ENCODE measurements around the gene CNTNAP2.
"Not testable (repeated sequence)": the region's sequence is repeated elsewhere in the genome, so short reads cannot be mapped to it uniquely, and the experiment has no call there.

Gene CNTNAP2

DNA sequence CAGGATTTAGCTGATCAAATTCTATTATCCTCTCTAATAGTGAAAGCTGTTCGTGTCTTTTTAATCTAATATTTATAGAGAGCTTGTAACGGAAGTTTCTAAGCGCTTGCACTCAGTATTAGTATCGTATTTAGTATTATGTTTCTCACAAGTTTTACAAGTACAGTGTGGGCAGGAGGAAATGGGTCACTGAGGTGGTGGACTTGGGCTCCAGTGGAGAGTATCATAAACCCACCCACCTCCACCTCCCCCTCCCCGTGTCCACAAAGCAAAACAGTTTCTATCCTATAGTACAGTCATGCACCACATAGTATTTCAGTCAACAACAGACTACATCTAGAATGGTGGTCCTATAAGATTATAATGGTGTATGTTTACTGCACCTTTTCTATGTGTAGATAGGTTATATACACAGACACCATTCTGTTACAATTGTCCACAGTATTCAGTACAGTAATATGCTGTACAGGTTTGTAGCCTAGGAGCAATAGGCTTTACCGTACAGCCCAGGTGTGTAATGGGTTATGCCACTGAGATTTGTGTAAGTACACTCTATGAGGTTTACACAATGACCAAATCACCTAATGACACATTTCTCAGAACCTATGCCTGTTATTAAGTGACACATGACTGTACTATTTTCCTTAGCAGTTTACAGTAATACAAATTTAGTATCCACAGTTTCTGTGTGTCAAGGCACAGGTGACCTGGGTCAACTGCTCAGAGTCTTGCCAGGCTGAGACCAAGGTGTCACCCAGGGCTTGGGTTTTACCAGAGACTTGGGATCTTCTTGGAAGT is 1452.7 kb downstream of the CNTNAP2 start:
- no peak for DNase-seq (ENCODE audit: low read depth)

DNA sequence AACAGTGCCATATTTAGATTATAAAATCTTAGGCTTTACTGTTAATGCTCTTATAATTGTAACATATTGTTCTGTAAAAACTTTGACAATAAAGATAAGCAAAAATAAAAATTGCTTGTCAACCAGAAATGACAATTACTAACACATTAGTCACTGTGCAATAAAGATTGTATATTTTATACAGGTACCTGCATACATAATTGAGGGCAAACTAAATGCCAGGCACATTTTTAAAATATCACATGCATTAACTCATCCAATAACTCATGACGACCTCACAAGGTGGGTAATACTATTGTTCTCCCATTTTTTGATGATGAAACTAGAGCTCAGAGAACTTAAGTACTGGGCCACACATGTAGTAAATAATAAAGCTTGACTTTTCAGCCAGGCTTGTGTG is 1453.8 kb downstream of the CNTNAP2 start:
- DNase-seq (ENCODE audit: low read depth): no peak

DNA sequence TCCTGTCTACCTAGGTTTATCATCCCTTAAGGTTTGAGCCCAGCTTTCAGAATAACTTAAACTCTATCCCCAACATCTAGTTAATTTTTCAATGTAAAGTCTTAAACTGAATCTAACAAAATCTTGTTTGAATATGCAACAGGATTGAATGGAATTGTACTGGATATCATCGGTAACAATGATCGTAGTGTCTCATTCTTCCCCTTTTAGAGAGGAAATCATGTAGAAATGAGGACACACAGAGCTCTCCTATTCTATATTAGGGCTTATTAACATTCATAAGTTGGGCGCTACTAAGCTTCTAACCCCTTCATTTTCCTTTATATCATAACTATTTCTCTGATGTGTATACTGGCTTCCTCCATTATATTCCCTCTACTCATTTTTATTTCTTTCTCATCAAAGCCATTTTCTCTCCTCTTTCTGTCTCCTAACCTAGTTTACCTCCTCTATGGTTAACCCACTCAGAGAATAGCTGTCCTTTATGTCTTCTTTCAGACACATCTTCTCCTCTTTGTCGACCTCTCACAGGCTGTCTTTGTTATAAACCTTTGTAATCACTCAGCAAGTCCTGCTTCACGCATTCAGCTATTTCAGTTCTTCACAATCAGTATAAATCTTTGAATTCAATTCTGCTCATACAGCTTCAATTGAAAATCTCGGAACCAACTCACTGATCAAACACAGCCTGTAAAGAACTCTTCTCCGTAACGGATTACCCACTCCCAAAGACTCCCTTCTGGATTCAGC is 1455.0 kb downstream of the CNTNAP2 start:
- no peak for DNase-seq (ENCODE audit: low read depth)

DNA sequence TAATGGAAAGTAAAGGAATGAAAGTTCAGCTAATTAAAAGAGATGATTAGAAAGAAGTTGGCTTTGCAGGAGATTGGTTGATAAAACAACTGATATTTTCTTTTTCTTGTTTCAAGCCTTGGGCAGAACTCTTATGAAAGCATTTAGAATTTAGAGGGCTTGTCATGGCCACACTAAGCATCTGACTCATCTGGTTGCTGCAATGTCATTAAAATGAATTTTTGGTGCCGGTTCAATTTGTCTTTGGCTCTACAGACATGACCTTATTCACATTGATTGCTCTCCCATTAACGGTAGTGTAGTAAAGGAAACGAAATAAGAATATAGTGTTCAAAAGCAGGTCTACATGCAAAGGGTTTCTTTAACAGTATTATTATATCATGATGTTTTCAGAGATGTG is 1461.6 kb downstream of the CNTNAP2 start:
- no peak for DNase-seq (ENCODE audit: low read depth)

DNA sequence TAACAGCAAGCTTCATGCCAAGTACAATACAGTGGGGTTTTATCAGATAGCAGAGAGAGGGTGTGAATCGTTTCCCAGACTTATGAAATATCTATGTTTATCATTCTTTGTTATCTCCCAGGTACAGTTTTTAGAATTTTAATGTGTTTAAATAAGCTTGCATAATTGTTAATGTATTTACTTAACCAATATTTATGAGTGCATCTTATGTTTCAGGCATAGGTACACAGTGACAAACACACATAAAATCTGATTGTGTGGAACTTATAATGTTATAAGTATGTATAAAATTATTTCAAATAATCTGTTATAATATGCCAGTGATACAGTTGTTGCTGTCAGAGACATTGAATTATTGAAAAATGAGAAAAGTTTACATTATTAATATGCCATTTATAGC is 1462.5 kb downstream of the CNTNAP2 start:
- DNase-seq (ENCODE audit: low read depth): no peak

DNA sequence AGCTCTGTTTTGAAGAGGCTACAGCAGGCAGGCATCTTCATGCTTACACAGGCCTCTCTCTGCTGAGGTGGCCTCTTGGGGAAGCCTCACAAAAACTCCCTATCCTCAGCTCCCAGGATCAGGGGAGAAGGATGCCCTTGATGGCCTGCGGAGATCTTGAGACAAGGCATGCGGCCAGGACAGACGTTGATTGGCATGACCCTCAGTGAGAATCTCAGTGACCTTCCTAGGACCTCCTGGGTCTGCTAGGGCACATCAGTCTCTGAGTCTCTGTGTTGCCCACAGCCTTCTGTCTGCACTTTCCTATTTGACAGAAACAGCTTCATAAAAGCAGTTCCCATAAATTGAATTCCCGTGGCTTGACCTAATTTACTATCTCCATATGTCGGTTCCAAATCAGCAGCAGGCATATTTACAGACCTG is 1468.2 kb downstream of the CNTNAP2 start:
- DNase-seq (ENCODE audit: low read depth): no peak

DNA sequence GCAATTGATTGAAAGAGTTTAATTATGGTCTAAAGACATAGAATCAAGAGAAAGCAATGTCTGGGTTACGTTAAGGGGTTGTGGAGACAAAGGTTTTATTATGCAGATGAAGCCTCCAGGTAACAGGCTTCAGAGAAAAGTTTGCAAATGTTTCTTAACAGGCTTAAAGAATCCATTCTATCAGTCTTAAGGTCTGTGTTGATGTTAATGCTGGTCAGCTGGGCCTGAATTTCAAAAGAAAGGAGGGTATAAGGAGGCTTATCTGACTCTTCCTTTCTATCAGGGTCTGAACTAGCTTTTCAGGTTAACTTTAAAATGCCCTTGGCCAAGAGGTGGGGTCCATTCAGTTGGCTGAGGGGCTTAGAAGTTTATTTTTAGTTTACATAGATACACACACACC is 1469.5 kb downstream of the CNTNAP2 start:
- DNase-seq (ENCODE audit: low read depth): no peak

DNA sequence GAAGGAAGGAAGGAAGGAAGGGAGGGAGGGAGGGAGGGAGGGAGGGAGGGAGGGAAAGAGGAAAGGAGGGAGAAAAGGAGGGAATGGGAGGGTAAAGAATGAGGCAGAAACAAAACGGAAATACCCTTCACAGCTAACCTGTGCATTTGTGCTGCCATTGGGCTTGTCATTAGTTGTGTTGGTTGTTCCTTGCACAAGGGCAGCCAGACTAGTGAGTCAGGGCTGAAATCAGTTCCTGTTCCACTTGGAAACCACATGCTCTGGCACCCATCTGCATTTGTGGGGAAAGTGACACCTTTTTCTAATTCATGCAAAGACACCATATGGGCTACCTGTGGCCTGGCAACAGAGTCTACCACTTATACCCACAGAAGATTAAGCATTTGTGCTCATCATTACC is 1469.9 kb downstream of the CNTNAP2 start:
- DNase-seq (ENCODE audit: low read depth): no peak

DNA sequence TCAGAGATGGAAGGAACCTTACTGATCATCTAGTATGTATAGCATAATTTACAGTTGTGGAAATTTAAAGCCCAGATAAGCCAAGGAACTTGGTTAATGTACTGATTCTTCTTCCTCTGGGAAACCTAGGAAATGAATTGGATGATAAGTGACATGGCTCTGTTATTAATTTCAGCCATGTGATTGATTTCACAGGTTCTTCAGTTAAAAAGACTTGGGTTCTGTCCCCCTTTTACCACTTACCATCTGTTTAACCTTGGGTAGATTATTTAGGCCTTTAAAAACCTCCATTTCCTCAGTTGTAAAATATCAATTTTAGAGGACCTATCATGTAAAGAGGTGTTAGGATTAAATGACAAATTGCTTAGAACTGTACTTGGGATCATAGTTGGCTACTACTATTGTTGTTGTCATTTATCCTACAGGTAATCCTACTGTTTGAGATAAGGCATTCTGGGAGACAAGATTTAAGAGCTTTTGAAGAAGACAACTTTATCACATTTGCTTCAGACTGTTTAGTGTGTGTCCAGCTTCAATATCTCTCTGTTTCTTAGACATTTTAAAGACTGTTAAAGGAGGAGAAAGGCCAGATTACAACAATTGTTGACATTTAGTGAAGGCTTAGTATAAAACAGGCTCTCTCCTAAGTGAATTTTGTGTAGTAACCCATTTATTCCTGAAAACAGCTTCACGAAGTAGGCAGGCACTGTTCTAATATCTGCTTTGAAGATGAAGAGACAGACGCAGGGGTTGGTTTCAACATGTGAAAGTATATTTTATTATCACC is 1476.9 kb downstream of the CNTNAP2 start:
- DNase-seq (ENCODE audit: low read depth): no peak

DNA sequence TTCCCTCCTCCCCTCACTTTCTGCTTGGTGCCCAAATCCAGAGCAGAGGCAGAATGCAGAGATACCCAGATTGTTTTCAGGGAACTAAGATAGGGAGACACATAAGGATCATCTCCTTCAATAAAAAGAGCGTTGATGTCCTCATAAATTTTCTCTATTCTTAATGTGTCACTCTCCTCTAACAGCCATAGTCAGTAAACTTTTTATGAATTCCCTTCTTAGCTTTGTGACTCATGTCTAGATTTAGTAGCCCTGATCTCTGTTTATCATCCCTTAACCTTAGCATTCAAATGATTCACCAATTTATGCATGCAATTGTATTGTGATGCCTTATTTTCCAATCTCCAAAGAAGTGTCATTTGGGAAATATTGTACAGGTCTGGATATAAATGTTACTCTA is 1478.4 kb downstream of the CNTNAP2 start:
- no peak for DNase-seq (ENCODE audit: low read depth)

DNA sequence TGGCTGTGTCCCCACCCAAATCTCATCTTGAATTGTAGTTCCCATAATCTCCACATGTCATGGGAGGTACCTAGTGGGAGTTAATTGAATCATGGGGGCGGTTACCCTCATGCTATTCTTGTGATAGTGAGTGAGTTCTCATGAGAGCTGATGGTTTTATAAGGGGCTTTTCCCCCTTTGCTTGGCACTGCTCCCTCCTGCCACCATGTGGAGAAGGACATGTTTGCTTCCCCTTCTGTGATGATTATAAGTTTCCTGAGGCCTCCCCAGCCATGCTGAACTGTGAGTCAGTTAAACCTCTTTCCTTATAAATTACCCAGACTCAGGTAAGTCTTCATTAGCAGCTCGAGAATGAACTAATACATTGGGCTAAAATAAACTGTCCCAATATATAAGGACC is 1482.1 kb downstream of the CNTNAP2 start:
- not testable (repeated sequence) for DNase-seq (ENCODE audit: low read depth)

DNA sequence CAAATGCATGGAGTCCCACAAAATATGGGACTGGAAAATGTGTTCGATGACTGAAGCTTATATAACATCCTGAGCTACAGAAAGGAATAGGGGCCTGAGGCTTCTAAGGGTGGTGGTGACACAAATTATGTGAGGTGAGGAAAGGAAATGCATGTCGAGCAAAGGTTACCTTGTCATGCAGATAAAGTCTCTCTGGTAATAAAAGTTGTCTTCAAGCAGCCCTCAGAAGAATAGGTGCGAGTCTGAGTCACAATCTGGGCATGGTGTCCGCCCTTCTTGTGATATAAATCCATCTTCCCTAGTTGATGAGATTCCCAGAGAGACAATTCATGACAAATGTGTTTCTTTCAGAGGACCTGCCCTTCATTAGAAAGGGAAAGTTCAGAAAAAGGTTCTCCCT is 1488.7 kb downstream of the CNTNAP2 start:
- no peak for DNase-seq (ENCODE audit: low read depth)

DNA sequence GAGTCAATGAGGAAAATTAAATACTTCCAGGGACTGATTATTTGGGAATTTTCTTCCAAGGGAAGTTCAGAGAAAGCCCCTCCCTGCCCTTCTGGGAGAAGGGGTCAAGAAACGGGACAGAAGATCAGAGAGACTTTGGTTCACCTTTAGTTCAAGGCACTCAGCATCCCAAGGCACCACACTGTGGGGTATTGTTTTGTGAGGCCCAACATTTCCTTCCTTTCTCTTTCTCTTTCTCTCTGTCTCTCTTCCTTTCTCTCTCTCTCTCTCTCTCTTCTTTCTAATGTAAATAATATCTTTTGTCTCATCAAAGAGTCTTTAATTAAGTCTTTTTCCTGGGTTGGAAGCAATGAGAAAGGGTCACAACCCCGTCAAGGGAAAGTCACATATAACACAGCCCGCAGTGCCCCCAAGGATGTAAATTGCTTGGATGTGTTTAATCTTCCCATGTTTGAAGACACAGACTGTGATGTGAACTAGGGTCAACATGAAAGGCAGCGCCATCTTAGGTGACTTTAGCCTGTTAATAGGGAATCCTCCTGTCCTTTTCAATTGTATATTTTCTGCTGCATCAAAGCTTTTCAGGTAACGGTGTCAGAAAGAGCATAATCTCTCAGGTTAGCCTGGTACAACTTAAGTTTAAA is 1490.7 kb downstream of the CNTNAP2 start:
- no peak for DNase-seq (ENCODE audit: low read depth)

DNA sequence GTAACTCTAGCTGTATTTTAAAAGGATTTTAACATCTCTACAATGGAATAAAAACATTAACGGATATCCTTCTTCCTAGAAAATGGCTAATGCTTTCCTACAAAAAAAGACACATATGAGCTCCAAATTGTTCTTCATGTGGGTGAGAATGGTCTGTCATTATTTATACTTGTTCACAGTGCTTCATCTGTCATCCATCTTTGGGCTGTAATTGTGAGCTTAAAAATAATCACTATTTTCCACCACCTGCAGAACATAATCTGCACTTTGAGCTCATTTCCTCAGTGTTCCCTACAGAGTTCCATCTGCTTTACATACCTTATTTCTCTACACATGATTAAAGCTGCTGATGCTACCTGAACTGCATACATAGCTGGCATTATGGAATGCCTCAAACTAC is 1494.8 kb downstream of the CNTNAP2 start:
- DNase-seq (ENCODE audit: low read depth): no peak

DNA sequence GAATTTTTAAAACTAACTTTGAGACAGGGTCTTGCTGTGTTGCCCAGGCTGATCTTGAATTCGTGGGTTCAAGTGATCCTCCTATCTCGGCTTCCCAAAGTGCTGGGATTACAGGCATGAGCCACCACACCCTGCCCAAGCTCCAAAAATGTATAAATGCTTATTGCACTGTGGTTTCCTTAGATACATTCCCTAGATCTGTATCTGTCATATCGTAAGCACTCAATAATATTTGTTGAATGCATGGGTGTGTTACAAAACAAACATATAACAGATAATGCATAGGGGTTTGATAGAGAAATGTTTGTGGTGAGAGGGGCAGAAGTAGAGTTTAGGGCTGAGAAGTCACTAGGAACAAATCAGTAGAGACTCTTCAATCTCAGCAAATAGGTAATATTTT is 1518.7 kb downstream of the CNTNAP2 start:
- DNase-seq (ENCODE audit: low read depth): no peak

DNA sequence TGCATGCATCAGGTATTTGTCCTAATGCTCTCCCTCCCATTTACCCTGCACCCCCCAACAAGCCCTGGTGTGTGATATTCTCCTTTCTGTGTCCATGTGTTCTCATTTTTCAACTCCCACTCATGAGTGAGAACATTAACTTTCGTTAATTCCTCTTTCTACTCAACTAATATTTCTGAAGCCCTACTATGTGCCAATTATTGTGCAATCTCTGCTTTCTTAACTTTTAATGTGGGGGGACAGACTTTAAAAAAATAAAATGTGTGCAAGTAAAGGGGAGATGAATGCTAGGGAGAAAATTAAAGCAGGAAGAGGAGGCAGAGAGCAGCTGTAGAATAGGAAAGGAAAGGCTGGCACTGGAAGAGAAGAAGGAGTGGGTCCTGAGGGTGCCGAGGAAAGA is 1520.0 kb downstream of the CNTNAP2 start:
- DNase-seq (ENCODE audit: low read depth): no peak

DNA sequence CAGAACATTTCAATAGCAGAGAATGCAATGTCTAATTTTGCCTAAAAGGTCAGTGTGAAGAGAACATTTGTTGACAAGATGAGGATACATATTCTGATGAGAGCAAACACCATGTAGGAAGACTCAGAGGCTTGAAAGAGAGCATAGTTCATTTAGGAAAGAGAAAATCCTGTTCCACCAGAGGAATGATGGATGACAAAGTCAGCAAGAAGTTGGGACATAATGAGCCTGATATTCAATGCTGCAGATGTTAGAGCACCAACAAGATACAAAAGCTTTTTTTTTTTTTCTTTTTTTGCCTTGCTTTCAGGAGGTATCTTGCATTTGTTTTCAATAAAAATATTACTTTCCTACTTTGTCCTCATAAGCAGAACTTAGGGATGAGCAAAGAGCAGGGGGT is 1522.0 kb downstream of the CNTNAP2 start:
- DNase-seq (ENCODE audit: low read depth): no peak

DNA sequence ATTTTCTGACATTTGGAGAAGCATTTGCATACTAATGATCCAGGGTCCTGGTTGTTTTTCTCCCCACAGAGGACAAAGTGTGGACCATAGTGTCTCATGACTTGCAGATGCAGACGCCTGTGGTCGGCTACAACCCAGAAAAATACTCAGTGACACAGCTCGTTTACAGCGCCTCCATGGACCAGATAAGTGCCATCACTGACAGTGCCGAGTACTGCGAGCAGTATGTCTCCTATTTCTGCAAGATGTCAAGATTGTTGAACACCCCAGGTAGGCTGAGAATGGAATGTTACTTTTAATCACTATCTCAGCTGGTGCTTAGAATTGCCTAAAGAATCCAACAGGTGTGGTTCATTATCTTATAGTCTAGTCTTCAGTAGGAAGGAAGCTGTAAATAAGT is 1522.4 kb downstream of the CNTNAP2 start:
- no peak for DNase-seq (ENCODE audit: low read depth)

DNA sequence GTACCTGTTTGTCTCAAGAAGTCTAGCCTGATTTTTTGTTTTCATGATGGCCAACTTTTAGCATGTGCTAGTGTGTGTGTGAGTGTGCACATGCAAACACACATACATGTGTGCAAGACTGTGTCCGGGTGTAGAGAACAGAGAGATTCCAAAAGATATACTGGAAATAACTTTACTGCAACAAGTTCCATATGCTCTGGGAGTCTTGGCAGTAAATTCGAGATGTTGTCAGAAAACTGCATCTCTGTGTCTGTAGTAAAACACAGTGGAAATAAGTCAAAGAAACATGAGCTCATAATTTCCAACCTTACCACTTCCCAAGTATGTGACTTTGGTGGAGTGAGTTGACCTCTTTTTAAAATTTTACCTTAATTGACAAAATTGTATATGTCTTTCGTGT is 1523.2 kb downstream of the CNTNAP2 start:
- DNase-seq (ENCODE audit: low read depth): no peak

DNA sequence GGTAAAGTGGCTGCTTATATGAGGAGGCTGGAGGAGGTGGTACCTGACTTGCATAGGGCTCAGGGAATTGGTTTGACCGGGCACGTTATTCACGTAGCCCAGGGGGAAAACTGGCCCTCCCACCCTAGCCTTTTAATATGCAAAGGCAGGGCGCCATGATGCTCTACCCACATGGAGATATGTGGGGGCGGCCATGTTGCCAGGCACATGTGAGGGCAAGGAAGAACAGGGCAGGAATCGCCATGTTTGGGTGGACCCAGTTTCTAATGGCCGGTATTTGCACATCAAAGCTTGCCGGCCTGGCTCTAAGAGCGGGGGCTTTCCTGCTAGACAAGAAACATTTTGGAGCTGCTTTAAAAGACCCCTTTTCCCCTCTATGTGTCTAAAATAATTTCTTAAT is 1524.2 kb downstream of the CNTNAP2 start:
- DNase-seq (ENCODE audit: low read depth): no peak

DNA sequence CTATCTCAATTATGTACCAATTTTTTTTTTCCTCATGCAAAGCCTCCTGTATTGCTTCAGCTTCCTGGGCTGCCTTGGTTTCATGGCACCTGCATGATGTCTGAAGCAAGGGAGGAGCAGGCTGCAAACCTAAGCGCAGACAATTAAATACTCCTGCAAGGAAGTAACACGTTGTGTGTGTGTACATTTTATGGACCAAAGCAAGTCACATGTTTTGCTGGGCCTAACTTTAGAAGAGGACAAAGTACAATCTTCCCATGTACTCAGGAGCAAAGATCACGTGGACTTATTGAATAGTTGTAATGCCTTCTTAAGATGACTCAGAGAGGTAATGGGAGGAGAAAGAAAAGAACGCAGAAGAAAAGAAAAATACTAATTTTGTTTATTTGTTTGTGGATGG is 1530.0 kb downstream of the CNTNAP2 start:
- no peak for DNase-seq (ENCODE audit: low read depth)

DNA sequence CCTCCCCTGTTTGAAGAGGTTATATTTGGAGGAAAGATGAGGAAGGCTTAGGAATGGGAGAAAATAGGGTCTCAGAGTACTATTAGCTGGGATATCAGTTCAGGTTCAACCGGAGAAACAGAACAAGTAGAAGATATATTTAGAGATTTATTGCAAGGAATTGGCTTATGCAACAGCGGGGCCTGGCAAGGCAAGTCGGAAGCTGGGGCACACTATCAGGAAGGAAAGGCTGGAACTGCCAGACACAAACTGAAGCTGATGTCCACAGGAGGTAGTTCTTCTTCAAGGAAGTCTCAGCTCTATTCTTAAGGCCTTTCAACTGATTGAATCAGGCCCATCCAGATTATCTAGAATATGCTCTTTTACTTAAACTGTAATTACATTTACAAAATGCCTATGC is 1534.4 kb downstream of the CNTNAP2 start:
- DNase-seq (ENCODE audit: low read depth): no peak

Measured in activated T-helper 9 cell treated with anti-CD3 and anti-CD28 coated beads, Interleukin-2, amount 50 U/mL, for 16 hours (primary cell).